SK-N-SH treated with all-trans-retinoic acid at 6 μM for 48 hours (cell line): ENCODE data around the gene SEMA4B.

Source experiments
- ISL1 ChIP-seq: fragments of 250-450 bp; sonication (Bioruptor Pico); IDR thresholded peaks from 2 replicates; pipeline ENCODE4 v2.1.2; 2022; ENCODE audit warnings: mild to moderate bottlenecking, moderate library complexity
- PPARA ChIP-seq: fragments of 250-450 bp; sonication (Bioruptor Pico); IDR thresholded peaks from 2 replicates; pipeline ENCODE4 v1.5.0; 2020; ENCODE audit warnings: mild to moderate bottlenecking, borderline replicate concordance
- ZC3H10 ChIP-seq: fragments of 250-450 bp; sonication (Bioruptor Pico); IDR thresholded peaks from 2 replicates; pipeline ENCODE4 v1.5.1; 2021; ENCODE audit warnings: mild to moderate bottlenecking, moderate library complexity
- ZFP3 ChIP-seq: fragments of 250-450 bp; sonication (Bioruptor Pico); IDR thresholded peaks from 2 replicates; pipeline ENCODE4 v1.5.0; 2020; ENCODE audit warnings: mild to moderate bottlenecking, moderate library complexity
- ZFP30 ChIP-seq: fragments of 450-650 bp; formaldehyde crosslinking; IDR thresholded peaks from 2 replicates; pipeline ENCODE4 v1.5.0; 2022; ENCODE audit warnings: mild to moderate bottlenecking, moderate library complexity
- TF ChIP-seq, protein P1 (sequence below): fragments of 250-450 bp; sonication (Bioruptor Pico); IDR thresholded peaks from 2 replicates; pipeline ENCODE4 v1.8.0; 2020; ENCODE audit warnings: mild to moderate bottlenecking, moderate library complexity, borderline replicate concordance
- TF ChIP-seq, protein P2 (sequence below): fragments of 250-450 bp; sonication (Bioruptor Pico); IDR thresholded peaks from 2 replicates; pipeline ENCODE4 v1.5.0; 2020; ENCODE audit warnings: mild to moderate bottlenecking, moderate library complexity
- TF ChIP-seq, protein P3 (sequence below): fragments of 250-450 bp; sonication (Bioruptor Pico); IDR thresholded peaks from 2 replicates; pipeline ENCODE4 v1.5.1; 2020; ENCODE audit warnings: low read depth, mild to moderate bottlenecking, moderate library complexity

DNA sequence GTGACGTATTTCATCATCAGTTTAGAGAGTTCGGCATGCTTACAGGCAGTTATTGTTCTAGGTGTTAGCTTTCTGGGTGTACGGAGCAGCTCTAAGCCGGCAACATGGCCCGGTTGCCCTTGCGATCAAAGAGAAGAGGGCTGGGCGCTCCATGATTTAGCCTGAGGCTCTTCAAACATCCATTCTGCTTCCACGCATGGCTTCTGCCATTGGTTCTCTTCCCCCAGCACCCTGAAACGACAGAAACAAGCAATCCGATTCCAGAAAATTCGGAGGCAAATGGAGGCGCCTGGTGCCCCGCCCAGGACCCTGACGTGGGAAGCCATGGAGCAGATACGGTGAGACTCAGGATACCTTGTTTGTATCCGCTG lies 64.9 kb downstream of the SEMA4B start:
- TF ChIP-seq ZC3H10 (CRISPR knock-in tag) (no peak), ISL1 (CRISPR knock-in tag) (no peak), ZFP30 (CRISPR knock-in tag) (no peak), PPARA (CRISPR knock-in tag) (no peak), ZFP3 (CRISPR knock-in tag) (no peak)
- TF ChIP-seq, protein P1, sequence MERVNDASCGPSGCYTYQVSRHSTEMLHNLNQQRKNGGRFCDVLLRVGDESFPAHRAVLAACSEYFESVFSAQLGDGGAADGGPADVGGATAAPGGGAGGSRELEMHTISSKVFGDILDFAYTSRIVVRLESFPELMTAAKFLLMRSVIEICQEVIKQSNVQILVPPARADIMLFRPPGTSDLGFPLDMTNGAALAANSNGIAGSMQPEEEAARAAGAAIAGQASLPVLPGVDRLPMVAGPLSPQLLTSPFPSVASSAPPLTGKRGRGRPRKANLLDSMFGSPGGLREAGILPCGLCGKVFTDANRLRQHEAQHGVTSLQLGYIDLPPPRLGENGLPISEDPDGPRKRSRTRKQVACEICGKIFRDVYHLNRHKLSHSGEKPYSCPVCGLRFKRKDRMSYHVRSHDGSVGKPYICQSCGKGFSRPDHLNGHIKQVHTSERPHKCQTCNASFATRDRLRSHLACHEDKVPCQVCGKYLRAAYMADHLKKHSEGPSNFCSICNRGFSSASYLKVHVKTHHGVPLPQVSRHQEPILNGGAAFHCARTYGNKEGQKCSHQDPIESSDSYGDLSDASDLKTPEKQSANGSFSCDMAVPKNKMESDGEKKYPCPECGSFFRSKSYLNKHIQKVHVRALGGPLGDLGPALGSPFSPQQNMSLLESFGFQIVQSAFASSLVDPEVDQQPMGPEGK (CRISPR knock-in tag), result no peak
- TF ChIP-seq, protein P2, sequence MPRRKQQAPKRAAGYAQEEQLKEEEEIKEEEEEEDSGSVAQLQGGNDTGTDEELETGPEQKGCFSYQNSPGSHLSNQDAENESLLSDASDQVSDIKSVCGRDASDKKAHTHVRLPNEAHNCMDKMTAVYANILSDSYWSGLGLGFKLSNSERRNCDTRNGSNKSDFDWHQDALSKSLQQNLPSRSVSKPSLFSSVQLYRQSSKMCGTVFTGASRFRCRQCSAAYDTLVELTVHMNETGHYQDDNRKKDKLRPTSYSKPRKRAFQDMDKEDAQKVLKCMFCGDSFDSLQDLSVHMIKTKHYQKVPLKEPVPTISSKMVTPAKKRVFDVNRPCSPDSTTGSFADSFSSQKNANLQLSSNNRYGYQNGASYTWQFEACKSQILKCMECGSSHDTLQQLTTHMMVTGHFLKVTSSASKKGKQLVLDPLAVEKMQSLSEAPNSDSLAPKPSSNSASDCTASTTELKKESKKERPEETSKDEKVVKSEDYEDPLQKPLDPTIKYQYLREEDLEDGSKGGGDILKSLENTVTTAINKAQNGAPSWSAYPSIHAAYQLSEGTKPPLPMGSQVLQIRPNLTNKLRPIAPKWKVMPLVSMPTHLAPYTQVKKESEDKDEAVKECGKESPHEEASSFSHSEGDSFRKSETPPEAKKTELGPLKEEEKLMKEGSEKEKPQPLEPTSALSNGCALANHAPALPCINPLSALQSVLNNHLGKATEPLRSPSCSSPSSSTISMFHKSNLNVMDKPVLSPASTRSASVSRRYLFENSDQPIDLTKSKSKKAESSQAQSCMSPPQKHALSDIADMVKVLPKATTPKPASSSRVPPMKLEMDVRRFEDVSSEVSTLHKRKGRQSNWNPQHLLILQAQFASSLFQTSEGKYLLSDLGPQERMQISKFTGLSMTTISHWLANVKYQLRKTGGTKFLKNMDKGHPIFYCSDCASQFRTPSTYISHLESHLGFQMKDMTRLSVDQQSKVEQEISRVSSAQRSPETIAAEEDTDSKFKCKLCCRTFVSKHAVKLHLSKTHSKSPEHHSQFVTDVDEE (CRISPR knock-in tag), result no peak
- TF ChIP-seq, protein P3, sequence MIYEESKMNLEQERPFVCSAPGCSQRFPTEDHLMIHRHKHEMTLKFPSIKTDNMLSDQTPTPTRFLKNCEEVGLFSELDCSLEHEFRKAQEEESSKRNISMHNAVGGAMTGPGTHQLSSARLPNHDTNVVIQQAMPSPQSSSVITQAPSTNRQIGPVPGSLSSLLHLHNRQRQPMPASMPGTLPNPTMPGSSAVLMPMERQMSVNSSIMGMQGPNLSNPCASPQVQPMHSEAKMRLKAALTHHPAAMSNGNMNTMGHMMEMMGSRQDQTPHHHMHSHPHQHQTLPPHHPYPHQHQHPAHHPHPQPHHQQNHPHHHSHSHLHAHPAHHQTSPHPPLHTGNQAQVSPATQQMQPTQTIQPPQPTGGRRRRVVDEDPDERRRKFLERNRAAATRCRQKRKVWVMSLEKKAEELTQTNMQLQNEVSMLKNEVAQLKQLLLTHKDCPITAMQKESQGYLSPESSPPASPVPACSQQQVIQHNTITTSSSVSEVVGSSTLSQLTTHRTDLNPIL, result no peak
